GM12878 (cell line): ENCODE results near the gene CACNA2D3. TPM values are rescaled to one million over a fixed set of nuclear protein-coding genes. Genes with fewer than 3 reads are reported as not detected.

Source experiments
- ATAC-seq: fragments of 200-7000 bp; cut with Tn5 transposase; 3 replicates; pipeline ENCODE4 v1.9.1; 2020; ENCODE audit warnings: mild to moderate bottlenecking, moderate library complexity
- BruUV-seq: library from RNA; stranded (reverse); fragments of 400-500 nt; replicated peaks from 2 replicates; lab custom pipeline; 2021; lab: Mats Ljungman, UMichigan
- CTCF ChIA-PET: fragments of 300-600 bp; sonication (Branson Sonifier 250); formaldehyde crosslinking; extraction: SDS; loops from one replicate; lab custom pipeline; 2021; ENCODE audit warnings: inconsistent platforms; lab: Yijun Ruan, JAX
- POLR2A ChIA-PET: fragments of 350-600 bp; formaldehyde crosslinking; extraction: SDS; loops from one replicate; lab custom pipeline; 2021; ENCODE audit warnings: inconsistent platforms; lab: Charles Lee
- RAD21 ChIA-PET: fragments of 300-600 bp; sonication (Branson Sonifier 250); formaldehyde crosslinking; loops from one replicate; lab custom pipeline; 2023; ENCODE audit warnings: antibody characterized with exemption; ENCODE audit not compliant: unreplicated experiment; lab: Charles Lee
- SMC1A ChIA-PET: fragments of 300-600 bp; sonication (Branson Sonifier 250); formaldehyde crosslinking; loops from one replicate; lab custom pipeline; 2023; ENCODE audit not compliant: unreplicated experiment, uncharacterized antibody; lab: Charles Lee
- DNase-seq: peaks from one replicate; pipeline ENCODE4 v3.0.0-alpha.2; 2011; ENCODE audit warnings: low read depth, low spot score
- FAIRE-seq: peaks from 3 replicates; lab custom pipeline; 2011; peaks lifted over from hg19 to GRCh38; lab: Jason Lieb, UNC
- H2AFZ ChIP-seq: 2 replicates; pipeline ENCODE4 v1.6.0; 2011; ENCODE audit warnings: low read depth, low read length, control low read depth; ENCODE audit not compliant: control insufficient read depth
- H3K27ac ChIP-seq: 2 replicates; pipeline ENCODE4 v1.5.1; 2011; ENCODE audit warnings: control low read depth; ENCODE audit not compliant: control insufficient read depth, insufficient read depth
- H3K27me3 ChIP-seq, 2 experiments: replicated peaks in 1 of 2; 2 replicates each; pipeline versions ENCODE4 v1.6.0 to v1.6.1; 2011; ENCODE audit warnings: low read length in 1 of 2; ENCODE audit not compliant: control insufficient read depth in 2 of 2, insufficient read depth in 2 of 2
- H3K36me3 ChIP-seq, 2 experiments: 2 replicates each; pipeline ENCODE4 v1.5.1; 2011; ENCODE audit warnings: low read length in 1 of 2; ENCODE audit not compliant: control insufficient read depth in 2 of 2, insufficient read depth in 2 of 2
- H3K4me1 ChIP-seq: 2 replicates; pipeline ENCODE4 v1.6.1; 2011; ENCODE audit warnings: mild to moderate bottlenecking, low read length, moderate library complexity, mixed read lengths; ENCODE audit not compliant: control insufficient read depth, insufficient read depth
- H3K4me2 ChIP-seq: 2 replicates; pipeline ENCODE4 v1.6.0; 2011; ENCODE audit warnings: control low read depth; ENCODE audit not compliant: control insufficient read depth, insufficient read depth
- H3K4me3 ChIP-seq: fragments of 200-600 bp; sonication (generic); 2 replicates; pipeline ENCODE4 v1.5.1; 2016
- H3K79me2 ChIP-seq: 2 replicates; pipeline ENCODE4 v1.6.0; 2011; ENCODE audit warnings: low read length; ENCODE audit not compliant: control insufficient read depth, insufficient read depth
- H3K9ac ChIP-seq: 2 replicates; pipeline ENCODE4 v1.8.0; 2011; ENCODE audit warnings: low read length, control low read depth, mixed read lengths; ENCODE audit not compliant: control insufficient read depth, insufficient read depth
- H3K9me3 ChIP-seq: replicated peaks from 3 replicates; pipeline ENCODE4 v1.5.1; 2011; ENCODE audit warnings: mild to moderate bottlenecking, low read length; ENCODE audit not compliant: control insufficient read depth, insufficient read depth
- H4K20me1 ChIP-seq: 2 replicates; pipeline ENCODE4 v1.6.0; 2011; ENCODE audit not compliant: control insufficient read depth, insufficient read depth
- CUX1 ChIP-seq: IDR thresholded peaks from 2 replicates; pipeline ENCODE4 v1.6.1; 2012; ENCODE audit warnings: improper control_type of control experiment, low read depth, low read length; ENCODE audit not compliant: insufficient replicate concordance
- EZH2 ChIP-seq: IDR thresholded peaks from 2 replicates; pipeline ENCODE4 v1.6.1; 2012; ENCODE audit warnings: low read depth, mild to moderate bottlenecking, control low read depth, inconsistent platforms, low read length, borderline replicate concordance; ENCODE audit not compliant: control insufficient read depth
- HDAC6 ChIP-seq: fragments of 200-600 bp; sonication (generic); IDR thresholded peaks from one replicate; pipeline ENCODE4 v1.8.0; 2017; ENCODE audit warnings: antibody characterized with exemption; ENCODE audit not compliant: unreplicated experiment
- NRF1 ChIP-seq: conservative IDR thresholded peaks from 2 replicates; pipeline ENCODE4 v1.6.1; 2011; ENCODE audit warnings: mild to moderate bottlenecking, low read depth, low read length, improper control_type of control experiment
- SMAD1 ChIP-seq: fragments of 450-650 bp; IDR thresholded peaks from 2 replicates; pipeline ENCODE4 v1.6.1; 2018; ENCODE audit warnings: mild to moderate bottlenecking, low read depth; ENCODE audit not compliant: partially characterized antibody
- SRF ChIP-seq, 2 experiments: IDR thresholded peaks; 2 replicates each; pipeline ENCODE4 v1.6.1; 2011; ENCODE audit warnings: low read depth in 2 of 2, low read length in 2 of 2, mild to moderate bottlenecking in 1 of 2, moderate library complexity in 1 of 2
- TCF12 ChIP-seq: IDR thresholded peaks from 2 replicates; pipeline ENCODE4 v1.6.1; 2011; ENCODE audit warnings: low read depth, mild to moderate bottlenecking, low read length
- TCF7 ChIP-seq: IDR thresholded peaks from 2 replicates; pipeline ENCODE4 v1.6.1; 2014; ENCODE audit warnings: antibody characterized with exemption, borderline replicate concordance
- WGBS: methylation state at CpG from one replicate; pipeline ENCODE4 v1.1.6; 2016; ENCODE audit warnings: low lambda C conversion rate; ENCODE audit not compliant: insufficient replicate concordance, insufficient coverage; ENCODE audit errors: missing lambda C conversion rate; 5-methylcytosine and 5-hydroxymethylcytosine counted together
- in situ Hi-C: fragments of 300-500 bp; cut with MboI; formaldehyde crosslinking; loops from 9 replicates; pipeline ENCODE4 v1.14.3; 2018; ENCODE audit warnings: mixed read lengths
- intact Hi-C: fragments of 100-400 bp; cut with micrococcal nuclease; formaldehyde crosslinking; loops from one replicate; pipeline ENCODE4 v1.14.2; 2022; ENCODE audit not compliant: unreplicated experiment
- polyA plus RNA-seq, 11 experiments: library from polyadenylated mRNA; depleted of rRNA in 4 of 11; unstranded in 6 of 11; stranded (reverse) in 5 of 11; fragments of >200 nt; fragmentation: Nextera tagmentation in 4 of 11; fragmentation: Illumina TruSeq in 1 of 11; extraction: Ambion mirVana in 4 of 11; extraction: Trizol in 1 of 11; gene quantifications; 1 replicate in 1 of 11; 2 replicates in 10 of 11; pipeline versions ENCODE4 v1.2.1 to v1.2.3, GENCODE V29; 2011 to 2016; ENCODE audit warnings: inconsistent platforms in 2 of 11, missing spikeins in 2 of 11, low read depth in 1 of 11
- total RNA-seq, 4 experiments: library from RNA; depleted of rRNA in 3 of 4; stranded (reverse); fragments of >200 nt in 3 of 4; fragmentation: Illumina TruSeq in 1 of 4; extraction: Trizol in 1 of 4; gene quantifications; 2 replicates each; pipeline versions ENCODE4 v1.2.1 to v1.2.3, GENCODE V29; 2013 to 2021

The CACNA2D3 gene
- total and polyA plus RNA-seq, 10 of the 15 experiments (the other 5 are each of a cell fraction or from before 2014, with no cell fraction given) = not detected

GRCh38 chr3:54086652-54087405, 35.5 kb upstream of the CACNA2D3 start:
- no peak for ATAC-seq
- RAD21 ChIA-PET = no interaction called here
- SMC1A ChIA-PET = no interaction called here
- no TSS peak for BruUV-seq
- no peak overlapping the region for H3K9ac ChIP-seq
- H3K27ac ChIP-seq = no peak overlapping the region
- no peaks in the 10 kb centered on the region for H3K79me2 ChIP-seq
- CTCF ChIA-PET = no interaction called here
- FAIRE-seq = no peak
- POLR2A ChIA-PET = no interaction called here
- 41% methylated on average over 8 of the region's 8 CpGs for WGBS
- in situ Hi-C loops (no loop called here), intact Hi-C loops (no loop called here)
- H3K9me3 ChIP-seq = no peaks in the 10 kb centered on the region
- no peak overlapping the region for H3K4me3 ChIP-seq
- H3K4me2 ChIP-seq = no peak overlapping the region
- no peaks in the 10 kb centered on the region for H3K4me1 ChIP-seq
- H3K27me3 ChIP-seq = peaks cover 3 to 4% of the 10 kb centered on the region in 2 experiments; a peak in 3 of 4 replicates
- H3K36me3 ChIP-seq = no peaks in the 10 kb centered on the region
- H2AFZ ChIP-seq = no peak overlapping the region
- DNase-seq = no peak
- TF ChIP-seq EZH2 = no peak
- no peak for TF ChIP-seq SRF (IDR thresholded peaks at IDR 0.05; ENCODE audit: low read depth in 2 of 2, low read length in 2 of 2)
- no peaks in the 10 kb centered on the region for H4K20me1 ChIP-seq

GRCh38 chr3:54087581-54088410, 34.6 kb upstream of the CACNA2D3 start:
- POLR2A ChIA-PET = no interaction called here
- no peak overlapping the region for H3K27ac ChIP-seq
- no peak overlapping the region for H3K4me2 ChIP-seq
- FAIRE-seq = no peak
- H3K36me3 ChIP-seq = no peaks in the 10 kb centered on the region
- H4K20me1 ChIP-seq = no peaks in the 10 kb centered on the region
- RAD21 ChIA-PET = no interaction called here
- DNase-seq = no peak
- H3K9me3 ChIP-seq = no peaks in the 10 kb centered on the region
- BruUV-seq = no TSS peak
- no peak overlapping the region for H3K4me3 ChIP-seq
- 29% methylated on average over 44 of the region's 54 CpGs for WGBS
- CTCF ChIA-PET = no interaction called here
- no peak overlapping the region for H2AFZ ChIP-seq
- no peaks in the 10 kb centered on the region for H3K79me2 ChIP-seq
- intact Hi-C loops = no loop called here
- no peak overlapping the region for H3K9ac ChIP-seq
- SMC1A ChIA-PET = no interaction called here
- in situ Hi-C loops = no loop called here
- no peaks in the 10 kb centered on the region for H3K4me1 ChIP-seq
- ATAC-seq = no peak
- peaks cover 3 to 4% of the 10 kb centered on the region in 2 experiments; a peak in 3 of 4 replicates for H3K27me3 ChIP-seq
- TF ChIP-seq TCF7 (no peak), TCF12 (no peak), HDAC6 (no peak), CUX1 (no peak), NRF1 (no peak), SMAD1 (no peak)
